ENCODE measurements around the gene AIMP1.
A peak's percentile ranks its signal among the peaks of the same experiment; 100 is the strongest.
"Not testable (repeated sequence)": the region's sequence is repeated elsewhere in the genome, so short reads cannot be mapped to it uniquely, and the experiment has no call there.

AIMP1 gene

GRCh38 chr4:106353786-106354185, 37.4 kb downstream of the AIMP1 start:
- no peak for DNase-seq

GRCh38 chr4:106355193-106355592, 38.8 kb downstream of the AIMP1 start:
- DNase-seq: no peak

GRCh38 chr4:106358899-106359298, 42.5 kb downstream of the AIMP1 start:
- no peak for DNase-seq

DNA sequence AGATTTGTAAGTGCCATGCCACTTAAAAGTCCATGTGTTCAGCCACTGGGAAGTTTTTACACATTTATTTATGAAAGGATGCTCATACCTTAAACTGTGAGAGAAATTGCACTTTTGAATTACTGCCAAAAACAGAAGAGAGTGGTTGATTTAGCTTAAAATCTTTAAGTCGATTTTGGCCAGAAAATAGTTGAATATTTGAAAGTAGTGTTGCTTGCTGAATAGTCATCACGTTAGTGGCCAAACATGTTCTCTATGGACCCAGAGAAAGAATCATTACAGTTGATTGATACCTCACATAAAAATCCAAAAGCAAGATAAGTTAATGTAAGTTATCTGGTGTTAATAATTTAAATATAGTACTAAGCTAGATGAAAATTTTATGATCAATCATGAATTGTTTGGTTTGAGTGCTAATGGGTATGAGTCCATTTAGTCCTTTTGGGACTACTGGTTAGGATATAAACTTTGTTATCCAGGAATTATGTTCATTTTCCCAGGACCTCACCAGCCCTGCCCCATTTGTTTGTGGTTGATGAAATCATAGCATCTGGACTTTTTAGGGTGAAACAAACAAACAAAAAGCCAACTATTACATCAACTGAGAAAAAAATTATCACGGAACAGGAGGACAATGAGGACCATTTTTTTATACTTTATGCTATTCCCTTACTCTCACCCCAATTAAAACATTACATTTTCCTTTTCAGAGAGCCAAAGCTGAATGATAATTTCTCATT, 45.9 kb downstream of the AIMP1 start:
- no peak for DNase-seq

DNA sequence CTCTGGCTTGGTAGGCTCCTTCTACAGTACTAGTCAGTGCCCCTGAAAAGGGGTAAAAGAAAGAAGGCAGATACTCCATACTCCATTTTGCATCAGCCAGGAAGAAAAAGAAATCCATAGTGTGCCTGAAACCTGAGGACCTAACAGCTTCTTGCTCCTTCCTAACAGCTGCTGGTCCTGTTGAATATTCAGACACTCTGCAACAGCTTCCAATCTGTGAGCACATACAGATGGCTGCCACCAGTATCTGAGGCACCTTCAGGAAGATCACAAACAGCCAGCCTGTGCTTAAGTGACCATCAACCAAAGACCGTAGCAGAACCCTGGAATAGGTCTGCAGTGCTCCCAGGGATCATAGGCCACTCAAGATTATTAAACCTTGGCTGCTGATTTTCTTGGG, 47.9 kb downstream of the AIMP1 start:
- DNase-seq: no peak

DNA sequence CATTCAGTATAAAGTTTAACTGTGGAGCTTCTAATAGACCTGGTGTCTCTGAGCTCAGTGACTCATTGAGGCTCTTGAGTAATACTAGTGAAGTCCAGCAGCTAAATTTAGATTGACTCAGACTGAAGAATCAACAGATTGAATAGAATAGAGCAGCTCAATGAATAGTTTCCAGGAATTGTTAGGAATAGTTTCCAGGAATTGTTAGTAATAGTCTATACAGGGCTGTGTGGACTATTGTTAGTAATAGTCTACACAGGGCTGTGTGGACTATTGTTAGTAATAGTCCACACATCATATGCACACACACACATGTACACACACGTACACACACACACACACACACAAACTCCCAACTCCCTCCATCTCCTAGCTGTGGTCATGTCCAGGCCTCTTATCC, 49.3 kb downstream of the AIMP1 start:
- DNase-seq: no peak

- DNase-seq: no peak
Measured at GRCh38 chr4:106366026-106366425, 49.7 kb downstream of the AIMP1 start.

- DNase-seq: no peak
Measured at GRCh38 chr4:106367072-106367471, 50.7 kb downstream of the AIMP1 start.

GRCh38 chr4:106368678-106369077, 52.3 kb downstream of the AIMP1 start, which contains the start of gene GIMD1:
GIMD1 (minus strand) TSS chr4:106368778; CDS start chr4:106367435, 1,343 bp downstream.
- DNase-seq: no peak

DNA sequence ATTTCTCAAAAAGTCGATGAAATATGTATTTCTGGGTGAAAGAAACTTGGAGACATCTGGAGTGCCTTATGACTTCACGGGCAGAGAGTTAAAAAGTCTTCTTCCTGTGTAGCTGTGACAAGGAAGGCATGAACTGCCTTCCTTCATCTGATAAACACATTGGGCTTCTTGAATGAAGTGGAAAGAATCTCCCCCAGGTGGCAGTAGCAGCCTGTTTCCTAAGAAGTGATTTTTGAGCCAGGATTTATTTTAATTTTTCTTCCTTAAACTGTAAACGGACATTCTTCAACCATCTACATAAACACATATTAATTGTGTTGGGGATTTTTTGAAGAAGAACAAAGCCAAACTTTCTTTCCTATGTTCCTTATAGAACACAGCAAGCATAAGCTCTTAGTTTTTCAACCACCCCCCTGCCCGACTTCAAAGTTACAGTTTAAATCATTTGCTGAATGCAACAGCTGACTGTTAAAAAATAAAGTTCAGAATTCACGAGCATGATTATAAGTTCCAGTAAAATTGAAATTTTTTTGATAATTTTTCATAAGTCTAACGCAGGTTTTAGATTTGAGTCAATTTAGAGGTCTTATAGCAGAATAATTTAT, 53.2 kb downstream of the AIMP1 start:
- DNase-seq: peak in 1 of 6 experiments; percentile 8

GRCh38 chr4:106370214-106370613, 53.9 kb downstream of the AIMP1 start:
- DNase-seq: no peak

DNA sequence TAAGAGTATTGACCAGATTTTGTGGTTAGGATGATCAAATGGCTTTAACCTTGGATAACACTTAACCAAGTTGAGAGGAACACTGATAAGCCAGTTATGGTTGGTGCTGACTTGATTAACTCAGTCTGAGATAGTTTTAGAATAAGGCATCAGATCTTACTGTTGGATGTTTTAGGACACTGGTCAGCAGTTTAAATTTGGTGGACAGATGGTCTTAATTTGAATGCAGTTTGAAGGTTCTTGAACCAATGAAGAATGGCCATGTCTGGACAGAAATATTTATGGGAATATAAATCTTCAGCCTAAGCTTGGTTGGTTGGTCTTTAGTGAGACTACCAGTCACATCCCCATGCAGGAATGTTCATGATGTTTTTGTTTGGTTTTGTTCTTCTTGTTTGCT, 54.8 kb downstream of the AIMP1 start:
- DNase-seq: no peak

DNA sequence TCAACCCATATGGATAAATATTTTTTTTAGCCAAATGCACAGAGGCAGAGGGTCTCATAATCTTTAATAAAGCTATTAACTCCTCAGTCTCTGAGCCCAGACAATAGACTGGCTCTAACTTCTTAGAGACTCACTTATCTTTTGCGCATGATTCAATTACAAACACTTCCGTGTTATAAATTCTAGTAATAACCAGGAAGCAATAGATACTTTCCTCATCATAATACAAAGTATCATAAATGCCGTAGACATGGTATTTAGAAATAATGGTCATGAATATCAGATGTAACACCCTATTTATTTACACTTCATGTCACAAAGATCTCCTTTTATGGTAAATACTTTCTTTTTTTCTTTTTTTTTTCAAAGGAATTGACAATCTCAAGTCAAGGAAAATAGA, 56.7 kb downstream of the AIMP1 start:
- no peak for DNase-seq

DNA sequence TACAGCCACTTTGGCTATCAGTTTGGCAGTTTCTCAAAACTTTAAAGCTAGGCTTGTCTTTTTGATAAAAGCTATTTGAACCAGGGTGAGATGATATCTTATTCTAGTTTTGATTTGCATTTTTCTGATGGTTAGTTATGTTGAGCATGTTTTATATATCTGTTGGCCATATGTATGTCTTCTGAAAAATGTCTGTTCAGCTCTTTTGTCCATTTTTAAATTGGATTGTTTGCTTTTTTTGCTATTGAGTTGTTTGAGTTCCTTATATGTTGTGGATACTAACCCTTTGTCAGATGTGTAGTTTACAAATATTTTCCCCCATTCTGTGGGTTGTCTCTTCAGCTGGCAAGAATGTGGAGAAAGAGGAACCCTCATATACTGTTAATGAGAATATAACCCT, 63.8 kb downstream of the AIMP1 start:
- DNase-seq: no peak

- no peak for DNase-seq
Measured at GRCh38 chr4:106384878-106385277, 68.5 kb downstream of the AIMP1 start.

DNA sequence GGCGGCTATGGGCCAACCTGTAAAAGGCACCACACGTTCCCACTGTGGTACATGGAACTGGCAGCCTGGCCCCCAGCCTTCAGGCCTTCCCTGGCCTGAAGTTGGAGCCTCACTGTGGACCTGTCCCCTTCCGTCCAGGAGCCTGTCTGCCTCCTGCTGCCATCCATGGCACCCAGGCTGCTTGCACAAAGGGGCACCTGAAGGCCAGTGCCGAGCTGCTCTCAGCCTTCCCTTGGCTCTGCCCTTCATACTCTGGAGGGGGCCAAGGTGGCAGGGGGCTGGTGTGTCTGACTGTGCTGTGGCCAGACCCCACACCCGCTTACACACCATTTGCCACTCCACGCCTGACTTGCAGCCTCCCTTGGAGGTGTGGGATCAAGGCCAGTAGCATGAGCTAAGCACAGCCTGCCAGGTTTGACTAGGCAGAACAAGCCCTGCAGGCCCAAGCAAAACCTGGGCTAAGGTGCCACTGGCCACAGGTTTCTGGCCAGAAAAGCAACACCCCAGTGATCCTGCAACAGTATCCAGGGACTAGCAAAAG, 69.6 kb downstream of the AIMP1 start:
- DNase-seq: no peak

GRCh38 chr4:106395582-106395981, 79.2 kb downstream of the AIMP1 start:
- DNase-seq: no peak

GRCh38 chr4:106398898-106399297, 82.5 kb downstream of the AIMP1 start:
- not testable (repeated sequence) for DNase-seq
